AG09309 (cell line): Measurements from ENCODE around the gene JCHAIN.

Experiments
- DNase-seq: peaks from one replicate; pipeline ENCODE4 v3.0.0-alpha.2; 2010; ENCODE audit warnings: low read depth
- H3K4me3 ChIP-seq: 2 replicates; pipeline ENCODE4 v1.5.1; 2011; ENCODE audit warnings: mild to moderate bottlenecking, low read depth, low read length, moderate library complexity; ENCODE audit not compliant: control insufficient read depth
- TF ChIP-seq, protein P1 (sequence below): IDR thresholded peaks from 2 replicates; pipeline ENCODE4 v1.5.1; 2011; ENCODE audit warnings: mild to moderate bottlenecking, low read depth, low read length, inconsistent platforms; ENCODE audit not compliant: insufficient read depth, control insufficient read depth; ENCODE audit errors: missing control alignments

Gene JCHAIN

DNA sequence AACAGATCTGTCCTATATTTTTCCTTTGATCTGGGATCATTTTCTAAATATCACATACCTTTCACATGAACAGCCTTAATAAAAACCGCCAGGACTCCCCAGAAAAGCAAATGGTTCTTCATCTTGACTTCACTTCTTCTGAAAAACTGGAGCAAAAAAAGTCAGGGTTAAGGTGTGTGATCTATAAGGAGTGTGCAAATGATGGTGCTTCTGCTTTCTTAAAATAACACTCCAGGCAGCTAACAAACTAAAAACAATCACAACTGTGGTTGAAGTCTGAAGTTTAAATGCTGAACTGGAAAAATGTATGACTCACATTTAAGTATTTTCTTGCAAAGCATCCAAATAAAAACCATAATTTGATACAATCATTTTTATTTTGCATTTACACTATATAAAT, at the start of gene JCHAIN:
JCHAIN (minus strand) TSS at position 140 of the 400 bp plus-strand sequence; CDS start at position 122, 18 bp downstream.
- no peak for DNase-seq
- TF ChIP-seq, protein P1, sequence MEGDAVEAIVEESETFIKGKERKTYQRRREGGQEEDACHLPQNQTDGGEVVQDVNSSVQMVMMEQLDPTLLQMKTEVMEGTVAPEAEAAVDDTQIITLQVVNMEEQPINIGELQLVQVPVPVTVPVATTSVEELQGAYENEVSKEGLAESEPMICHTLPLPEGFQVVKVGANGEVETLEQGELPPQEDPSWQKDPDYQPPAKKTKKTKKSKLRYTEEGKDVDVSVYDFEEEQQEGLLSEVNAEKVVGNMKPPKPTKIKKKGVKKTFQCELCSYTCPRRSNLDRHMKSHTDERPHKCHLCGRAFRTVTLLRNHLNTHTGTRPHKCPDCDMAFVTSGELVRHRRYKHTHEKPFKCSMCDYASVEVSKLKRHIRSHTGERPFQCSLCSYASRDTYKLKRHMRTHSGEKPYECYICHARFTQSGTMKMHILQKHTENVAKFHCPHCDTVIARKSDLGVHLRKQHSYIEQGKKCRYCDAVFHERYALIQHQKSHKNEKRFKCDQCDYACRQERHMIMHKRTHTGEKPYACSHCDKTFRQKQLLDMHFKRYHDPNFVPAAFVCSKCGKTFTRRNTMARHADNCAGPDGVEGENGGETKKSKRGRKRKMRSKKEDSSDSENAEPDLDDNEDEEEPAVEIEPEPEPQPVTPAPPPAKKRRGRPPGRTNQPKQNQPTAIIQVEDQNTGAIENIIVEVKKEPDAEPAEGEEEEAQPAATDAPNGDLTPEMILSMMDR, result no peak
- H3K4me3 ChIP-seq, result no peak within 1 kb of the TSS

DNA sequence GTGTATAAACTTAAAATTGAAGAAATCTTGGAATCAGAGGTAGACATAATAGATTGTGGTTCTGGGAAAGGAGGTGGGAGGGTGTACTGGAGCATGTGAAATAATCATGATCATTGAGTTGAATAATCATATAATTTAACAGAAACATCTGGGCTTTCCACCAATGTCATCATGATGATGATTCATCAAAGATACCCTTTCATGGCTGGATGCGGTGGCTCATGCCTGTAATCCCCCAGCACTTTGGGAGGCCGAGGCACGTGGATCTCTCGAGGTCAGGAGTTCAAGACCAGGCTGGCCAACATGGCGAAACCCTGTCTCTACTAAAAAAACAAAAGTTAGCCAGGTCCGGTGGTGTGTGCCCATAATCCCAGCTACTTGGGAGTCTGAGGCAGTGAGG, 48.8 kb upstream of the JCHAIN start:
- no peak overlapping the region for H3K4me3 ChIP-seq
- TF ChIP-seq, protein P1, result no peak
- DNase-seq, result no peak

DNA sequence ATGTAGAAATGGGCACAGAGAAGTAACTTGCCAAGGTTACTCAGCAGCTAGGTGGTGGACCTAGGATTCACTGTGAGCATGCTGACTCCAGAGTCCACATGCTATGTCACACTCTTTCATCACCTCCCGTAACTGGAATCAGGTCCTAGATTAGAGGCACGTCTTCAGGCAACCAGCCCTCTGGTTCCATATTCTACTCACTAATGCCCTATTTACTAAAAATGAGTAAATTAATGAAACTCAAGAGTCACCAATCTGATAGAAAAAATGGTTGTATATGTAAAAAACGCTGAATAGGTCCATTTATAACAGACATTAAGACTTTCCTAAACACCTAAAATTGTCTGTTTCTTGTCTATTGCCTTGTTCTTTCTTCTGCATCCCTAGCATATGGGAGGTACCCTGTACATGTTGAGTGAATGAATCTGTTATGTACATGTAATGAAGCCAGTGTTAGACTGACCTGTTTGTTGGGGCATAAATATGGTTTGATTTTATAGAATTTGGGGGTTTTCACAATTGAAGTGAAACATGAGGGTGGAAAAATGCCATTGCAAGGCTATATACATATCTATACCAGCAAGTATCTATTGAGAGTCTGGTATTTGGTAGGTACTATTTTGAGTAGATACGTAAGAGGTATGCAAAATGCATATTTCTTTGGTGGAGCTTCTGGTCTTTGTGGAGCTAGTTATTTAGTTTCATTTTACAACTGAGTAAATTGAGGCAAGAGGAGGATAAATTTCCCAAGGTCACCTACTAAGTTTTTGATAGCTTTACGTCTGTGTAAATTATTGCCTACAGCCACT, 48.0 kb upstream of the JCHAIN start:
- H3K4me3 ChIP-seq, result no peak overlapping the region
- TF ChIP-seq, protein P1, result no peak
- no peak for DNase-seq

DNA sequence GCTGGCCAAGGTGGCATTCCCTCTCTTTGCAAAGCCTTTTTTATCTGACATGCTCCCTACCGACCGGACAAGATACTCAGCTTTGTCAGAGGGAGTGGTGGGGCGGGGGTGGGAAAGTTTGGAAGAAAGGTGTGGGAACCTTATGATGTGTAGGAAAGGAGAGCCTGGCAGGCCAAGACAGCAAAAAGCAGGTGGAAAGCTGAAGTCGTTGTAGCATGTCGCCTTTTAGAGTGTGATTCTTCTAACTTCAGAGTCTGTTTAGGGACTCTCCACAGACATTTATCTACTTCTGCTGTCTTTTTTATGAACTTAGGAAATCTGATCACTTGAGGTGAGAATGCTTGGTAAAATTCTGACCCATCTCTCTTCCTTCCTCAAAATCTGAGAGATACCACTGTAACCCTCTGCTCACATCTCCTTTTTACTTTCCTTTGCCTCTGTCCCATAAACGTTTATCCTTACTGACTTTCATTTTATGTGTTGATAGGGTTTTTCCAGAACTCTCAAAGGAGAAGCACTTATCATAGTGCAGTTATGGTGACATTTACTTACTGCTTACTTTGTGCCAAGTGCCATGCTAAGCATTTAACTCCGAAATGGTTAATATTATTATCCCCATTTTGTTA, 47.3 kb upstream of the JCHAIN start:
- H3K4me3 ChIP-seq, result no peak overlapping the region
- TF ChIP-seq, protein P1, result no peak
- DNase-seq, result no peak

DNA sequence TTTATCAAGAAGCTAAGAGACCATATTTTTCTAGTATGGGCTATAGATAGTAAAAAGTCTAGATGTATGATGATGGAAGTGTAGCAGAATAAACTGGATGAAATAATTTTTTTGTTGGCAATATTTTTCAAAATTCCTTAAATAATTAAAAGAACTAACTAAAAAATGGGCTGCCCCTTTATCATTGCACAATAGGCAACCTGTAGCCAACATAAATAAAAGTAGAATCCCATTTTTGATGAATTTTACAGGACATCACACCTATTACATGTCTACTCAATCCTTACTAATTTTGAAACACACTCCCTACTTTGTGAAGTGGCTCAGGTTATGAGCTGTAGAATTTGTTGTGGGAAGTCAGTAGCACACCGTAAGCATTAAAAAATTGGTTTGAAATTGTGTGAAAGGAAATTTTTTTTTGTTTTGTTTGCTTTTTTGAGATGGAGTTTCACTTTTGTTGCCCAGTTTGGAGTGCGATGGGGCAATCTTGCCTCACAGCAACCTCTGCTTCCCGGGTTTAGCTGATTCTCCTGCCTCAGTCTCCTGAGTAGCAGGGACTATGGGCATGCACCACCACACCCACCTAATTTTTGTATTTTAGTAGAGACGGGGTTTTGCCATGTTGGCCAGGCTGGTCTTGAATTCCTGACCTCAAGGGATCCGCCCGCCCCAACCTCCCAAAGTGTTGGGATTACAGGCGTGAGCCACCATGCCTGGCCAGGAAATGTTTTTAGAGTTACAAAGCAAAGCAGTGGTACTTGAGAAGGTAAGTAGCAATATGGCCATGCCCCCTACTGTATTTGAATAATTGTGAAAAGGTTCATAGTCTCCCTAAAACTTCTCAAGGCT, 46.5 kb upstream of the JCHAIN start:
- H3K4me3 ChIP-seq, result no peak overlapping the region
- TF ChIP-seq, protein P1, result no peak
- DNase-seq, result no peak

DNA sequence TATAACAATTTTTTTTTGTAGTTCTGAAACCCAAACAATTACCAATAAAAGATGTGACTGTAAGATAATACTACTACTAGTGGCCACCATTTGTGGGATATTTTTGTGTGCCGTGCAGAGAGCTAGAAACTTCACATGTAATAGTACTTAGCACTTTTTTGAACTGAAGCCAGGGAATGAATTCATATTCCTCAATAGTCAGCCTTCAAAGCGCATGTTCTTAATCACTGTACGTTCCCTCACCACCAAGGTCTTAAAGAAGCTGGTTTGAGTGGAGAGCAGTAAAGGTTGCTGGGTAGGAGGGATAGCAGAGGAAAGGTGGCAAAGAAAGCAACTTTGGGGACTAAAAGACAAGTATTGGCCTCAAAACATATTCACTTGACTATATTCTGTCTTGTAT, 45.8 kb upstream of the JCHAIN start:
- TF ChIP-seq, protein P1, result no peak
- DNase-seq, result no peak
- H3K4me3 ChIP-seq, result no peak overlapping the region
